ENCODE data around the gene PRRT1B.

PRRT1B gene

GRCh38 chr9:131577005-131578000 lies 32.0 kb downstream of the PRRT1B start:
- TF ChIP-seq SNAI2 (CRISPR knock-in tag; IDR thresholded peaks at IDR 0.05), result no peak
- TF ChIP-seq POU6F1 (CRISPR knock-in tag; IDR thresholded peaks at IDR 0.05; ENCODE audit: borderline replicate concordance, low read depth), result no peak
- TF ChIP-seq ARNTL (CRISPR knock-in tag; IDR thresholded peaks at IDR 0.05; ENCODE audit: borderline replicate concordance, low read depth), result no peak
- TF ChIP-seq ZC3H10 (CRISPR knock-in tag; IDR thresholded peaks at IDR 0.05), result no peak
- TF ChIP-seq BACH2 (CRISPR knock-in tag; IDR thresholded peaks at IDR 0.05; ENCODE audit: borderline replicate concordance), result no peak
- TF ChIP-seq TCF4 (CRISPR knock-in tag; IDR thresholded peaks at IDR 0.05; ENCODE audit: borderline replicate concordance), result no peak
- no peak for TF ChIP-seq ZNF8 (CRISPR knock-in tag; IDR thresholded peaks at IDR 0.05)
- TF ChIP-seq, protein P1, sequence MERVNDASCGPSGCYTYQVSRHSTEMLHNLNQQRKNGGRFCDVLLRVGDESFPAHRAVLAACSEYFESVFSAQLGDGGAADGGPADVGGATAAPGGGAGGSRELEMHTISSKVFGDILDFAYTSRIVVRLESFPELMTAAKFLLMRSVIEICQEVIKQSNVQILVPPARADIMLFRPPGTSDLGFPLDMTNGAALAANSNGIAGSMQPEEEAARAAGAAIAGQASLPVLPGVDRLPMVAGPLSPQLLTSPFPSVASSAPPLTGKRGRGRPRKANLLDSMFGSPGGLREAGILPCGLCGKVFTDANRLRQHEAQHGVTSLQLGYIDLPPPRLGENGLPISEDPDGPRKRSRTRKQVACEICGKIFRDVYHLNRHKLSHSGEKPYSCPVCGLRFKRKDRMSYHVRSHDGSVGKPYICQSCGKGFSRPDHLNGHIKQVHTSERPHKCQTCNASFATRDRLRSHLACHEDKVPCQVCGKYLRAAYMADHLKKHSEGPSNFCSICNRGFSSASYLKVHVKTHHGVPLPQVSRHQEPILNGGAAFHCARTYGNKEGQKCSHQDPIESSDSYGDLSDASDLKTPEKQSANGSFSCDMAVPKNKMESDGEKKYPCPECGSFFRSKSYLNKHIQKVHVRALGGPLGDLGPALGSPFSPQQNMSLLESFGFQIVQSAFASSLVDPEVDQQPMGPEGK (CRISPR knock-in tag; IDR thresholded peaks at IDR 0.05; ENCODE audit: borderline replicate concordance), result no peak
- TF ChIP-seq, protein P2, sequence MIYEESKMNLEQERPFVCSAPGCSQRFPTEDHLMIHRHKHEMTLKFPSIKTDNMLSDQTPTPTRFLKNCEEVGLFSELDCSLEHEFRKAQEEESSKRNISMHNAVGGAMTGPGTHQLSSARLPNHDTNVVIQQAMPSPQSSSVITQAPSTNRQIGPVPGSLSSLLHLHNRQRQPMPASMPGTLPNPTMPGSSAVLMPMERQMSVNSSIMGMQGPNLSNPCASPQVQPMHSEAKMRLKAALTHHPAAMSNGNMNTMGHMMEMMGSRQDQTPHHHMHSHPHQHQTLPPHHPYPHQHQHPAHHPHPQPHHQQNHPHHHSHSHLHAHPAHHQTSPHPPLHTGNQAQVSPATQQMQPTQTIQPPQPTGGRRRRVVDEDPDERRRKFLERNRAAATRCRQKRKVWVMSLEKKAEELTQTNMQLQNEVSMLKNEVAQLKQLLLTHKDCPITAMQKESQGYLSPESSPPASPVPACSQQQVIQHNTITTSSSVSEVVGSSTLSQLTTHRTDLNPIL (CRISPR knock-in tag; IDR thresholded peaks at IDR 0.05; ENCODE audit: low read depth), result no peak
- ATAC-seq, result no peak

DNA sequence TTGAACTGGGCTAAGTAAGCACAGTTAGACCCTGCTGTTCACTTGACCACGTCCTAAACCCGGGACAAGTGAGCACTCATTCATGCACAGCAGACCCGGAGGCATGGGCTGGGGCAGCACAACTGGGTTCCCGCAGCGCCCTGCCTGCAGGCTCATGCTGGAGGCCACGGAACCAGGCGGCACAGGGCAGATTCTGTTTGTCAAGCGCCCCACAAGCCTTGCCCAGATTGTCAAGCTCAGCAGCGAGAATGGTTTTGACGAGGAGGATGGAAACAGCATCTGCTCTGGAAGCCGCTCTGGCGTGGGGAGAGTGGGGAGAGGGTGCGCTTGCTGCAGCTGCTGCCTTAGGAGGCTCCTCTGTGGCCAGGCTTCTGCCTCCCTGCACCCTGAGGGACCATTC lies 32.7 kb downstream of the PRRT1B start:
- TF ChIP-seq GLIS3 (CRISPR knock-in tag; IDR thresholded peaks at IDR 0.05) (no peak), ARNTL (CRISPR knock-in tag; IDR thresholded peaks at IDR 0.05; ENCODE audit: borderline replicate concordance, low read depth) (no peak), TOX (CRISPR knock-in tag; IDR thresholded peaks at IDR 0.05; ENCODE audit: borderline replicate concordance) (no peak), POU6F1 (CRISPR knock-in tag; IDR thresholded peaks at IDR 0.05; ENCODE audit: borderline replicate concordance, low read depth) (no peak), TCF4 (CRISPR knock-in tag; IDR thresholded peaks at IDR 0.05; ENCODE audit: borderline replicate concordance) (no peak), BACH2 (CRISPR knock-in tag; IDR thresholded peaks at IDR 0.05; ENCODE audit: borderline replicate concordance) (no peak), RARB (CRISPR knock-in tag; IDR thresholded peaks at IDR 0.05) (no peak), ZNF8 (CRISPR knock-in tag; IDR thresholded peaks at IDR 0.05) (no peak), PPARA (CRISPR knock-in tag; IDR thresholded peaks at IDR 0.05; ENCODE audit: borderline replicate concordance) (no peak), ZFP30 (CRISPR knock-in tag; IDR thresholded peaks at IDR 0.05) (no peak)
- TF ChIP-seq, protein P1 (CRISPR knock-in tag; IDR thresholded peaks at IDR 0.05; ENCODE audit: borderline replicate concordance), result no peak
- TF ChIP-seq, protein P2 (CRISPR knock-in tag; IDR thresholded peaks at IDR 0.05; ENCODE audit: low read depth), result no peak
- TF ChIP-seq, protein P3, sequence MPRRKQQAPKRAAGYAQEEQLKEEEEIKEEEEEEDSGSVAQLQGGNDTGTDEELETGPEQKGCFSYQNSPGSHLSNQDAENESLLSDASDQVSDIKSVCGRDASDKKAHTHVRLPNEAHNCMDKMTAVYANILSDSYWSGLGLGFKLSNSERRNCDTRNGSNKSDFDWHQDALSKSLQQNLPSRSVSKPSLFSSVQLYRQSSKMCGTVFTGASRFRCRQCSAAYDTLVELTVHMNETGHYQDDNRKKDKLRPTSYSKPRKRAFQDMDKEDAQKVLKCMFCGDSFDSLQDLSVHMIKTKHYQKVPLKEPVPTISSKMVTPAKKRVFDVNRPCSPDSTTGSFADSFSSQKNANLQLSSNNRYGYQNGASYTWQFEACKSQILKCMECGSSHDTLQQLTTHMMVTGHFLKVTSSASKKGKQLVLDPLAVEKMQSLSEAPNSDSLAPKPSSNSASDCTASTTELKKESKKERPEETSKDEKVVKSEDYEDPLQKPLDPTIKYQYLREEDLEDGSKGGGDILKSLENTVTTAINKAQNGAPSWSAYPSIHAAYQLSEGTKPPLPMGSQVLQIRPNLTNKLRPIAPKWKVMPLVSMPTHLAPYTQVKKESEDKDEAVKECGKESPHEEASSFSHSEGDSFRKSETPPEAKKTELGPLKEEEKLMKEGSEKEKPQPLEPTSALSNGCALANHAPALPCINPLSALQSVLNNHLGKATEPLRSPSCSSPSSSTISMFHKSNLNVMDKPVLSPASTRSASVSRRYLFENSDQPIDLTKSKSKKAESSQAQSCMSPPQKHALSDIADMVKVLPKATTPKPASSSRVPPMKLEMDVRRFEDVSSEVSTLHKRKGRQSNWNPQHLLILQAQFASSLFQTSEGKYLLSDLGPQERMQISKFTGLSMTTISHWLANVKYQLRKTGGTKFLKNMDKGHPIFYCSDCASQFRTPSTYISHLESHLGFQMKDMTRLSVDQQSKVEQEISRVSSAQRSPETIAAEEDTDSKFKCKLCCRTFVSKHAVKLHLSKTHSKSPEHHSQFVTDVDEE (CRISPR knock-in tag; IDR thresholded peaks at IDR 0.05), result no peak
- ATAC-seq, result no peak
